Suprapubic skin (tissue), 4 donors: Measurements from ENCODE around the gene HOXC10. TPM values are rescaled to one million over a fixed set of nuclear protein-coding genes. Genes with fewer than 3 reads are reported as not detected.
A peak's percentile ranks its signal among the peaks of the same experiment; 100 is the strongest.

ENCODE experiments used
- DNase-seq, 2 donors: peaks; one replicate each; pipeline ENCODE4 v3.0.0-alpha.2; 2019; ENCODE audit warnings: low spot score in 2 of 2
- H3K27ac ChIP-seq: fragments of 200-600 bp; sonication (generic); one replicate; pipeline ENCODE4 v1.5.1; 2019
- H3K27me3 ChIP-seq: fragments of 200-600 bp; sonication (generic); one replicate; pipeline ENCODE4 v1.5.1; 2019
- H3K36me3 ChIP-seq: fragments of 200-600 bp; sonication (generic); one replicate; pipeline ENCODE4 v1.5.1; 2019
- H3K4me1 ChIP-seq: fragments of 200-600 bp; sonication (generic); one replicate; pipeline ENCODE4 v1.5.1; 2019
- H3K4me3 ChIP-seq: fragments of 200-600 bp; sonication (generic); one replicate; pipeline ENCODE4 v1.5.1; 2019; ENCODE audit warnings: mild to moderate bottlenecking
- H3K9me3 ChIP-seq: fragments of 200-600 bp; sonication (generic); one replicate; pipeline ENCODE4 v1.5.1; 2019
- EP300 ChIP-seq: sonication (generic); formaldehyde crosslinking; IDR thresholded peaks from one replicate; pipeline ENCODE4 v1.6.1; 2017; ENCODE audit warnings: antibody characterized with exemption
- POLR2A ChIP-seq, 2 donors: fragments of 450-650 bp; IDR thresholded peaks; one replicate each; pipeline ENCODE4 v1.6.1; 2017; ENCODE audit warnings: antibody characterized with exemption in 2 of 2, mild to moderate bottlenecking in 2 of 2, moderate library complexity in 2 of 2
- POLR2AphosphoS5 ChIP-seq, 3 donors: sonication (generic); formaldehyde crosslinking; IDR thresholded peaks; one replicate each; pipeline ENCODE4 v1.6.1; 2017; ENCODE audit warnings: antibody characterized with exemption in 3 of 3
- WGBS: methylation state at CpG from one replicate; pipeline ENCODE4 v1.1.5; 2018; 5-methylcytosine and 5-hydroxymethylcytosine counted together
- total RNA-seq, 4 donors: library from RNA; depleted of rRNA; stranded (reverse); fragments of >200 nt; gene quantifications; one replicate each; pipeline ENCODE4 v1.1.0, GENCODE V29; 2016
- TF ChIP-seq, protein P1 (sequence below), 2 donors: fragments of 200-600 bp in 1 of 2; fragments of 450-650 bp in 1 of 2; sonication (generic) in 1 of 2; IDR thresholded peaks; one replicate each; pipeline ENCODE4 v1.5.1; 2016 to 2019; ENCODE audit warnings: antibody characterized with exemption in 2 of 2, mild to moderate bottlenecking in 1 of 2, moderate library complexity in 1 of 2

HOXC10 gene
- total RNA-seq, 4 donors from 2014 or later = 8.8 to 24.7 (median 13.3) TPM

DNA sequence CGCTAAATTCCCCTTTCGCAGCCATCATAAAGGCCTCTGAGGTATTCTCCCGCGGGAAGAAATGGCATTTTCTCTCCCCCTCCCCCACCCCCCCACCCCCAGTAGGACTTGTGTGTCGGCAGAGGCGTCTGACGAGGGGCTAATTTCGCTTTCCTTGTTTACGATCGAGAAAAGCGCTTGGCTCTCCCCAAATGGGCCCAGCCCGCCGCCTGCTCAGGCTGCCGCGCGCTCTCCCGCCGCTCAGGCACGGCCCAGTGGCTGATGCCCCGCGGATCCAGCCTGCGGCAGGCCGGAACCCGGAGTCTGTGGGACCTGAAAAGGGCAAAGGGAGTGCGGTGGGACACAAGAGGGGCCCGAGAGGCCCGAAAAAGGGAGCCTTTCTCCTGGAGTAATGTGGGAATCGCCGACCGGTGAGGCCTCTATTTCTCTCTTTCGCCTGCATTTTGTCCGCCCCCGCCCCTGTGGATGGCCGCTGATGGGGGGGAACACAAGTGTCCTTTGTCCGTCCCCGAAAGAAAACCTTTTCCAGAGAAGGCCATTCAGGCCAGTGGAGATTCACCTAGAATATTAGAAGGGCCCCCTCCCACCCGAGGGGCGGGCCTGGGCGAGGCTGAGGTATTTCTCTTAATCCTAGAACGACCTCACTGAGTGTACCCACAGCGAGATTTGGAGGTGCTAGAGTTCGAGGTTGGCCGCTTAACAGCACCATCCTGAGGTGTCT, 34.3 kb downstream of the HOXC10 start:
- no peak for DNase-seq
- H3K27ac ChIP-seq = peak overlapping the region; percentile 98
- H3K4me3 ChIP-seq = peak overlapping the region; percentile 78
- peaks cover 15% of the 10 kb centered on the region for H3K27me3 ChIP-seq
- H3K36me3 ChIP-seq = no peaks in the 10 kb centered on the region
- WGBS = 9% methylated on average over 33 of the region's 43 CpGs
- peaks cover 83% of the 10 kb centered on the region for H3K4me1 ChIP-seq
- TF ChIP-seq POLR2A (IDR thresholded peaks at IDR 0.05) = no peak
- TF ChIP-seq, protein P1, sequence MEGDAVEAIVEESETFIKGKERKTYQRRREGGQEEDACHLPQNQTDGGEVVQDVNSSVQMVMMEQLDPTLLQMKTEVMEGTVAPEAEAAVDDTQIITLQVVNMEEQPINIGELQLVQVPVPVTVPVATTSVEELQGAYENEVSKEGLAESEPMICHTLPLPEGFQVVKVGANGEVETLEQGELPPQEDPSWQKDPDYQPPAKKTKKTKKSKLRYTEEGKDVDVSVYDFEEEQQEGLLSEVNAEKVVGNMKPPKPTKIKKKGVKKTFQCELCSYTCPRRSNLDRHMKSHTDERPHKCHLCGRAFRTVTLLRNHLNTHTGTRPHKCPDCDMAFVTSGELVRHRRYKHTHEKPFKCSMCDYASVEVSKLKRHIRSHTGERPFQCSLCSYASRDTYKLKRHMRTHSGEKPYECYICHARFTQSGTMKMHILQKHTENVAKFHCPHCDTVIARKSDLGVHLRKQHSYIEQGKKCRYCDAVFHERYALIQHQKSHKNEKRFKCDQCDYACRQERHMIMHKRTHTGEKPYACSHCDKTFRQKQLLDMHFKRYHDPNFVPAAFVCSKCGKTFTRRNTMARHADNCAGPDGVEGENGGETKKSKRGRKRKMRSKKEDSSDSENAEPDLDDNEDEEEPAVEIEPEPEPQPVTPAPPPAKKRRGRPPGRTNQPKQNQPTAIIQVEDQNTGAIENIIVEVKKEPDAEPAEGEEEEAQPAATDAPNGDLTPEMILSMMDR (IDR thresholded peaks at IDR 0.05) = no peak
- peak in 1 of 3 donors; percentile 14 for TF ChIP-seq POLR2AphosphoS5 (IDR thresholded peaks at IDR 0.05)
- no peak for TF ChIP-seq EP300
- H3K9me3 ChIP-seq = no peaks in the 10 kb centered on the region

DNA sequence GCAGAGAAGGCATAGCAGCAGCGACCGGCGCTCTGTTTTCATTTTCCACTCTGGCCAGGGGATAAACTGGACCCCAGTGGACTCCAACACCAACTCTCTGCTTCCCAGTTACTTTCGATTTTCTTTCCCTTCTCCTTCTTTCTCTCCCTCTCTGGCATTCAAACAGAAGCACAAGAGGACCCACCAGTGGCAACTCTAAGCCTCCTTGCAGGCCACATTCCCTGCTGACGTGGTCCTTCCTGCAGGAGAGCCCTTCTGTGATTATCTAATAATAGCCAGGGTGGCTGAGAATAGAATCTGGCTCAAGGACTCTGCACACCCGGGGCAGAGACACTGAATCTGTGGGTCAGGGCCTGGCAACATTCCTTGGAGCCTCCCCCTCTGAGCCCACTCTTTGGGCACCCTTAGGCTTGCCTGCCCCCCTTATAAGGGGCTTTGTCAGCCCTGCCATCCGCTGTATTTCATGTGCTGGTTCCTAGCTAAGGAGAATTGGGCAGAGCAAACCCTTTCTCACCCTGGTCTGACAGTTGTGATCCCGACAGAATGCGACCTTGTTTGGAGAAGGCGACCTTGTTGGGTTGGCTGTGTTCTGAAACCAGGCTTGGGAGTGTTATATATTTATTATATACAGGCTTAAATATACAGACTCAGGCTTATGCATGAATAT, 35.1 kb downstream of the HOXC10 start:
- 20% methylated on average over 10 of the region's 10 CpGs for WGBS
- H3K9me3 ChIP-seq = no peaks in the 10 kb centered on the region
- peaks cover 85% of the 10 kb centered on the region for H3K4me1 ChIP-seq
- H3K27me3 ChIP-seq = peaks cover 15% of the 10 kb centered on the region
- peak overlapping the region; percentile 78 for H3K4me3 ChIP-seq
- no peak for DNase-seq
- TF ChIP-seq POLR2A (IDR thresholded peaks at IDR 0.05) = no peak
- H3K27ac ChIP-seq = peak overlapping the region; percentile 98
- H3K36me3 ChIP-seq = no peaks in the 10 kb centered on the region

DNA sequence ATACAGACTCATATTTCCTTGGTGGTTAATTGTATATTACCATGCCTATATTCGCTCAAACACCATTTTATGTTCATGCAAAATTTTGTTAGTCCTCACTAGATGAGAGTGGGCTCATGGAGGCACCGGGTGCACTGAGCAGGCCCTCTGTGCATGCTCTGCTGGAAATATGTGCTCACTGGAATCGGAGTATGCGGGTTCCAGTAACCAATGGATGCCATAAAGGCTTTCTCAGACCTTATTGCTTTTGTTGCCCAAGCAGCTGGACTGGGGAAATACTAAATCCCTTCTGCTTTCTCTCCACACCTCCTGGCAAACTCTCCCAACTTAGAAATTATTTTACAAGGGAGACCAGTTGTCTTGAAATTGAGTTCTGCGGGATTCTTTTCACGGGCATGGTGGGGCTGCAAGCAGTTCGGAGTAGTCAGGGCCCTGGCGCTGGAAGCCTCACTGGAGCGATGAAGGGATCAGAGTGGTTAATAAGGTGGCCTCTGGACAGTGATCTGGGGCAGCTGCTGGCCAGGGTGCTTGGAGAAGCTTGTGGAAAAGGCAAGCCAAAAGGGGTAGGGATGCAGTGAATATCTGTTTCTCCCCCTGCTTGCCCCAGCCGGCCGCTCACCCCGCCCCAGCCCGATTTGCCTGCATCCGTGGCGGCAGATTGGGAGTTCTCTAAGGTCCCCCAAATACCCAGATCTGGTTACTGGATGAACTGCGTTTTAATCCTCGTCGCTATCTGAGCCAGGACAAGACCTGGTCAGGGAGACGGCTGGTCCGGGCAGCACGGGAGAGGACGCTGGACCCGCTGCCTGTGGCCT, 35.9 kb downstream of the HOXC10 start:
- Histone ChIP-seq H3K27me3 (peaks cover 20% of the 10 kb centered on the region), H3K4me1 (peaks cover 85% of the 10 kb centered on the region), H3K4me3 (peak overlapping the region; percentile 78), H3K36me3 (no peaks in the 10 kb centered on the region), H3K9me3 (no peaks in the 10 kb centered on the region), H3K27ac (peak overlapping the region; percentile 98)
- DNase-seq = no peak
- TF ChIP-seq POLR2AphosphoS5 (IDR thresholded peaks at IDR 0.05) (no peak), EP300 (no peak), POLR2A (IDR thresholded peaks at IDR 0.05) (no peak)
- TF ChIP-seq, protein P1 (IDR thresholded peaks at IDR 0.05) = no peak
- WGBS = 22% methylated on average over 23 of the region's 23 CpGs

DNA sequence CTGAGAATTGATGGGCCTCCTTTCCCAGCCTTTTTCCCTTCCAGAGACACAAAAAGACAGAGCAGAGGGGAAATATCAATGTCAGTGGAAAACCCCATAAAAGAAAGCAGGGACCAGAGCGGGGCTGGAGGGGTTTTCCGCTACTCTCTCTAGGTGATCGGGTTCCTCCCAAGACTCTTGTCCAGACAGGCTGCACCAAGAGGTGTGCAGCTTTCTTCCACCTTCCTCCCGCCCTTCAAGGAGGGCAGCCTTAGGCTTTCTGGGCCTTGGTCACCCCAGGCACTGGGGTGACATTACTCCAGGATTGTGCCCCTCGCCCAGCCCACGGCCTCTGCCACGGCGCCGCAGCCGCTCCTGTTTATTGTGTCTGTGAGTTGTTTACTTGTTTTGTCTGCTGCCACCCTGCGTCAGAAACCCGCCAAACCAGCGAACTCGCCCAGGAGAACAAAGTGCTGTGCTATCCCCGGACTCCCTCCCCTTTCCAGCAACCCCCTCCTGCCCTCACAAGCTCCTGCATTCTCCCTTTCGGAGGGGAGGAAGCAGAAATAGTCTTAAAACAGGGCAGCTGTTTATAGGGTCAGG, 36.6 kb downstream of the HOXC10 start:
- TF ChIP-seq, protein P1 (IDR thresholded peaks at IDR 0.05) = peak; percentile 2 to 37
- TF ChIP-seq EP300 (no peak), POLR2AphosphoS5 (IDR thresholded peaks at IDR 0.05) (peak in 1 of 3 donors; percentile 14)
- no peak for DNase-seq
- Histone ChIP-seq H3K27ac (peak overlapping the region; percentile 98), H3K36me3 (no peaks in the 10 kb centered on the region), H3K4me3 (peak overlapping the region; percentile 78), H3K4me1 (peaks cover 85% of the 10 kb centered on the region), H3K27me3 (peaks cover 25% of the 10 kb centered on the region), H3K9me3 (no peaks in the 10 kb centered on the region)
- WGBS = 6% methylated on average over 16 of the region's 16 CpGs

DNA sequence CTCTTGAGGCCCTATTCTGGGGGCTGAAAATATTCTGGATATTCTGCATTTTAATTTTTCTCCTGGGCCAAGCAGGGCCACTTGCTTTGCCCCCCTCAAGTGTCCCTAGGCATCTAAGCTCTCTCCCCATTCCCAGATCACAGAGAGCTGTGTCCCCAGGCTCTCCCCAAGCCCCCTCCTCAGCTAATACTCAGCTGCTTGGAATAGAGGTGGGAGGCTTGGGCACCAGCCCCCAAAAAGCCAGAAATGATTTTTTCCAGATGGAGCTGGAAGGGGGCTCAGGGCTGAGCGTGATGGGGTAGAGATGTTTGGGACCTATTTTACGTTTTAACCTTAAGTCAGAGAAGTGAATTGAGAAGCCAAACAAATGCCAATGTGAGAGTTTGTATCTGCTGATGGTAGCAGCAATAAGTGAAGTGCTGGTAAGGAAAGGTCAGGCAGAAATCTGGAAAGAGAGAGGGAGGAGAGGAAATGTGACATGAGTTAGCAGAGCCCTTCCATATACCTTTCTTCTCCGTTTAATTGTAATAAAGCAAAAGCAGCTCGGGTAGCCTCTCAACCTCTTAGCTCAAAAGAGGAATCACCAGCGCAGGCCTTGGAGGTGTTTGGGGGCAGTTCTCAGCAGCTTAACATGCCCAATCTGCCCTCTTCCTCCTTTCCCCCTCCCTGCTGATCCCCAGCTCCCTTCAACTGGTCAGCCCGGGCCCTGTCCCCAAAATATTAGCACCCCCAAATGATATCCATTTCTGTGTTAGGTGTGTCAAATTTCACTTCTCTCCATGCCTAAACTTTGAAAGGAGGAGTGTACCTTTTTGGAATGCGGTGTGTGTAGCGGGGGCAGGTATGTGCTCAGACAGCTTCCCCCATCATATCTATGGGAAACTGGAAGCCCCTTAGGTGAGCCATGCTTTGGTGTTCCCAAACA, 38.3 kb downstream of the HOXC10 start:
- Histone ChIP-seq H3K9me3 (no peaks in the 10 kb centered on the region), H3K27me3 (peaks cover 22% of the 10 kb centered on the region), H3K4me1 (peaks cover 96% of the 10 kb centered on the region), H3K36me3 (no peaks in the 10 kb centered on the region), H3K4me3 (peak overlapping the region; percentile 49), H3K27ac (peak overlapping the region; percentile 98)
- 32% methylated on average over 8 of the region's 8 CpGs for WGBS
- TF ChIP-seq EP300 = no peak
- no peak for TF ChIP-seq POLR2A (IDR thresholded peaks at IDR 0.05)
- TF ChIP-seq, protein P1 (IDR thresholded peaks at IDR 0.05) = no peak
- TF ChIP-seq POLR2AphosphoS5 (IDR thresholded peaks at IDR 0.05) = no peak
- DNase-seq = no peak
